NCI-H345 treated with DMSO at 0.1 percent for 48 hours (cell line): Measurements from ENCODE around the gene CCSAP.
"Not testable (repeated sequence)": the region's sequence is repeated elsewhere in the genome, so short reads cannot be mapped to it uniquely, and the experiment has no call there.

Experiments used
- DNase-seq: peaks from one replicate; lab custom pipeline; 2025; ENCODE audit not compliant: unreplicated experiment; lab: John Stamatoyannopoulos, UW

CCSAP gene

DNA sequence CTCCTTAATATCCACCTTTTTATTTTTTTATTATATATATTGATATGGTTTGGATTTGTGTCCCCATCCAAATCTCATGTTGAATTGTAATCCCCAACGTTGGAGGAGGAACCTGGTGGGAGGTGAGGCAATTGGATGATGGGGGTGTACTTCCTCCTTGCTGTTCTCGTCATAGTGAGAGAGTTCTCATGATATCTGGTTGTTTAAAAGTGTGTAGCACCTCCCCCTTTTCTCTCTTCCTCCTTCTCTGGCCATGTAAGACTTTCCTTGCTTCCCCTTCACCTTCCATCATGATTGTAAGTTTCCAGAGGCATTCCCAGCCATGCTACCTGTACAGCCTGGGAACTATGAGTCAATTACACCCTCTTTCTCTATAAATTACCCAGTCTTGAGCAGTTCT is 22.7 kb upstream of the CCSAP start:
- no peak for DNase-seq

DNA sequence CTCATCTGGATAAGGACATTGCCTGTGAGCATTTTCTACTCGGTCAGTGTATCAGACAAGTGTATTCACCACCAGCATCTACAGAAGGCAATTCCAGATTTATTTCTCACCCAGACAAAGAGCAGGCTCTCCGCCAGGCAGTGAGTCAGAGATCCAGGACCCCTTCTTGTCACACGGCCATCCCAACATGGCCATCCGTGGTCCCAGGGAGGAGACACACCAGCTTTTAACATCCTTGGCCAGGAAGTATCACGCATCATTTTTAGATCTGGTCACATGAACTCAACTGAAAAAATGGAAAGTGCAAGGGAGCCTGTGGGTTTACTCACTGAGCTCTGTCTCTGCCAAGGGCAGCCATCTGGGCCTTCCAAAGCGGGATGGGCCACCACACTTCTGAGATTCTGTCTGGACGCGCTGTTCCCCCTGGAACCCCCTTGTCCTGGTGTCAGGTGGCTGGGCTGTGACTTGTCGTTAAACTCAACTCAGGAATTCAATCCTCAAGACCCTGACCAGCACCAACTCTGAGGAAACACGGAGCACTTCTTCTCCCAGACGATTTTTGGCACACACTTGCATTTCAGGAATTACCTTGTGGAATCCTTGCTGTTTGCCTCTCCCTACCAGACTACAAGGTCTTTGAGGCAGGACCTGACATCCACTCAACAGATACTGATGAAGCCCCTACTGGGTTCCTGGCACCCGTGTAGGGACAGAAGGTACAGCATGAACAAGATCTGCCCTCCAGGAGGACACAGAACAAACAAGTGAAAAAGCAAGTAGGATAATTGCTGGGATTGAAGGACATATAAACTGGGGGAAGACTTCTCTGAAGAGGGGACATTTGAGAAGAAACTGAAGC is 21.6 kb upstream of the CCSAP start:
- no peak for DNase-seq

DNA sequence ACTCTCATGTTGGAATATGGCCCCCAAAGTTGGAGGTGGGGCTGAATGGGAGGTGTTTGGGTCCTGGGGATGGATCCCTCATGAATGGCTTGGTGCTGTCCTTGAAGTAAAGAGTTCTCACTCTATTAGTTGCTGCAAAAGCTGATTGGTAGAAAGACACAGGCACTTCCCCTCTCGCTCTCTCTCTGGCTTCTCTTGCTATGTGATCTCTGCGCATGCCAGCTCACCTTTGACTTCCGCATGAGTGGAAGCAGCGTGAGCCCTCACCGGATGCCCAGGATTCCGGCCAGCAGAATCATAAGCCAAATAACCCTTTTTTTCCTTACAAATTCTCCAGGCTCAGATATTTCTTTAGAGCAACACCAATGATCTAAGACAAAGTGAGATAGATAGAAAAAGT is 20.9 kb upstream of the CCSAP start:
- no peak for DNase-seq

DNA sequence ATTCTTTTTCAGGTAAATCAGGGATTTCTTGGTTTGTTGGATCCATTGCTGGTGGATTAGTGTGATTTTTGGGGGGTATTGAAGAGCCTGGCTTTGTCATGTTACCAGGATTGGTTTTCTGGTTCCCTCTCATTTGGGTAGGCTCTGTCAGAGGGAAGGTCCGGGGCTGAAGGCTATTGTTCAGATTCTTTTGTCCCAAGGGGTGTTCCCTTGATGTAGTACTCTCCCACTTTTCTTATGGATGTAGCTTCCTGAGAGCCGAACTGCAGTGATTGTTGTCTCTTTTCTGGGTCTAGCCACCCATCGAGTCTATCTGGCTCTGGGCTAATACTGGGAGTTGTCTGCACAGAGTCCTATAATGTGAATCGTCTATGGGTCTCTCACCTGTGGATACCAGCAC is 17.6 kb upstream of the CCSAP start:
- DNase-seq = no peak

DNA sequence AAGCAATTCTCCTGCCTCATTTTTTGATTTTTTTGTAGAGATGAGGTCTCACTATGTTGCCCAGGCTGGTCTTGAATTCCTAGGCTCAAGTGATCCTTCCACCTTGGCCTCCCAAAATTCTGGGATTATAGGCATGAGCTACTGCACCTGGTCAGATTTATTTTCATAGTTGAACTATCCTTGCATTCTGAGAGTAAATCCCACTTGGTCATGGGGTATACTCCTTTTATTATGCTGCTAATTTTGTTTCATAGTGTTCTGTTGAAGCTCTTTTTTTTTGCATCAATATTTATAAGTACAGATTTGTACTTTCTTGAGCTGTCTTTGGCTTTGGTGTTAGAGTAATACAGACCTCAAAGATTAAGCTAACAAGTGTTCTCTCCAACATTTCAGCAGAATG is 12.8 kb upstream of the CCSAP start:
- DNase-seq = no peak

DNA sequence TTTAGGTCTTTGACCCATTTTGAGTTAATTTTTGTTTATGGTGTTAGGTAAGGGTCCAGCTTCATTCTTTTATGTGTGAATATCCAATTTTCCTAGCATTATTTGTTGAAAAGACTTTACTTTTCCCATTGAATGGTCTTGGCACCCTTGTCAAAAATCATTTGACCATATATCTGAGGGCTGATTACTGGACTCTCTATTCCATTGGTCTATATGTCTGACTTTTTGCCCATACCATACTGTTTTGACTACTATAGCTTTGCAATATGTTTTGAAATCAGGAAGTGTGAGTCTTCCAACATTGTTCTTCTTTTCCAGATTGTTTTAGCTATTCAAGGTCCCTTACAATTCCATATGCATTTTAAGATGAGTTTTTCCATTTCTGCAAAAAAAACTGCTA is 11.4 kb upstream of the CCSAP start:
- DNase-seq = no peak

DNA sequence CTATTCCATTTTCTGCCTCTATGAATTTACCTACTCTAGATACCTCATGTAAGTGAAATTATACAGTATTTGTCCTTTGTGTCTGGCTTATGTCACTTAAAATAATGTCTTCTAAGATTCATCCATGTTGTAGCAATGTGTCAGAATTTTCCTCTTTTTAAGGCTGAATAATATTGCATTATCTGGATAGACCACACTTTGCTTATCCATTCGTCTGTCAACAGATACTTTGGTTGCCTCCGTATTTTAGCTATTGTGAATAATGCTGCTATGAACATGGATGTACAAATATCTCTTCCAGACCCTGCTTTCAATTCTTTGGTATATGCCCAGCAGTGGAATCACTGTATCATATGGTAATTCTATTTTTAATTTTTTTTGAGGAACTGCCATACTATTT is 10.1 kb upstream of the CCSAP start:
- no peak for DNase-seq

DNA sequence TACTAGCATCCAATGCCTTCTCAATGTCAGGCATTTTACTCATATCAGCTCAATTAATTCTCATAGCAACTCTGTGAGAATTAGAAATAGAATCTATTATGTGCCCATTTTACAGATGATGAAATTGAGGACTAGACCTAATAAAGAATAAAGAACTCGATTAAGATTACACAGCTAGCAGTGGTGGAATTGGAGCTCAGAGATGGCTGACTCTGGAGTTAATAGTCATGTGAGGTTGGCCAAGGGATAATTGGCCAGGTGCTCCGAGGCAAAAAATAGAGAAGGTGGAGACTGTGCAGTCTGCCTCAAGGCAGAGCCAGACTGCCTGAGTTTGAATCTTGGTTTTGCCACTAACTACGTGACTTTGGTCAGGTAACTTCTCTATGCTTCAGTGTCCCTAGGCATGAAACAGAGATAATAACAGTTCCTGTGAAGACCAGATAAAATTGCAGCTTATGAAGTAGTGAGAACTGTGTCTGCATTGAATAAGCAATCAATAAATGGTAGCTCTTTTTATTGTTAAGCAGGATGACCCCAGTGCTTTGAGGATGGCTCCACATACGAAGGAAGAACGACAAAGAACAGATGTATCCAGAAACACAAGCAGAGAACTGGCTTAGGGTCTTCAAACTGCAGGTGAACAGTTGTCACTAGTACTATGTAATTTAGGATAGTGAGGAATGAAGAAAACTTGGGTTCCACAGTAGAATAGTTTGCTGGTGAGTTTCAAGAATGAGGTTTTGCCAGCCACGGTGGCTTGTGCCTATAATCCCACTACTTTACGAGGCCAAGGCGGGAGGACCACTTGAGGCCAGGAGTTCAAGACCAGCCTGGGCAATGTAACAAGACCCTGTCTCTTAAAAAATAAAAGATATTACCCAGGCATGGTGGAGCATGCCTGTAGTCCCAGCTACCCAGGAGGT is 6.9 kb upstream of the CCSAP start:
- DNase-seq = no peak

DNA sequence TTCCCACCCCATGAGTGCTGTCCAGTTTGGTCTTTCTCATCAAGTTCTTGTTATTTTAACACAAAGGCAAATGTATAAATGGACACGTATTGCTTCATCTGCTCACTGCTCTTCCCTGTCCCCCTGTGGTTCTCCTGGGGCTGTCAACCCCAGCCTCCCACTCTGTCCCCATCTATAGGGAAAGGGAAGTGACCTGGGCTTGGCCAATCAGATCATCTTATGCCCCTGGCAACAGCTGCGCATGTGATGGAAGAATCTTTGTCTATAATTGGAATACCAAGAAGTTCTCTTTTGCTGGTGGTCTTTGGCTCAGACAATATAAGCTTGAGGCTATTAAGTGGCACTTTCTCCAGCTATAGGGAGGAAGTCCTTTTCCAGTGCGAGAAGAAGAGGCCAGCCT is 4.7 kb upstream of the CCSAP start:
- DNase-seq = no peak

DNA sequence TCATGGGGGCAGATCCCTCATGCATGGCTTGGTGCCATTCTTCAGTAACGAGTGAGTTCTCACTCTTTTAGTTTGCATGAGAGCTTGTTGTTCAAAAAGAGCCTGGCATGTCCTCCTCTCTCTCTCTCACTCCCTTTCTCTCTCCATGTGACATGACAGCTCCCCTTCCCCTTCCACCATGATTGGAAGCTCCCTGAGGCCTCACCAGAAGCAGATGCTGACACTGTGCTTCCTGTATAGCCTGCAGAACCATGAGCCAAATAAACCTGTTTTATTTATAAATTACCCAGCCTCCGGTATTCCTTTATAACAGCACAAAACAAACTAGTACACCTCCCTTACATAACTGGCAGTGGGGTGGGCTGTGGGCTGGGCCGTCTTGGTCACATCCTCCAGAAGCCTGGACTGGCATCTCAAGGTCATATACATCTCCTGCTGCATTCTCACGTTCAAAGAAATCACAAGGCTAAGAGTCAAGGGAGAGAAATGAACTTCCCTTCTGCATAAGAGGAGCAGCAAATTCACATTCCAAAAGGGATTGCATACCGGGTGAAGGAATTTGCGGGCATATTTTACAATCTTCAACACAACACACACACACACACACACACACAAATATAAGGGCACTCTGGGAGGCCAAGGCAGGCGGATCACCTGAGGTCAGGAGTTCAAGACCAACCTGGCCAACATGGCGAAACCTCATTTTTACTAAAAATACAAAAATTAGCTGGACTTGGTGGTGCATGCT is 2.3 kb upstream of the CCSAP start:
- no peak for DNase-seq

DNA sequence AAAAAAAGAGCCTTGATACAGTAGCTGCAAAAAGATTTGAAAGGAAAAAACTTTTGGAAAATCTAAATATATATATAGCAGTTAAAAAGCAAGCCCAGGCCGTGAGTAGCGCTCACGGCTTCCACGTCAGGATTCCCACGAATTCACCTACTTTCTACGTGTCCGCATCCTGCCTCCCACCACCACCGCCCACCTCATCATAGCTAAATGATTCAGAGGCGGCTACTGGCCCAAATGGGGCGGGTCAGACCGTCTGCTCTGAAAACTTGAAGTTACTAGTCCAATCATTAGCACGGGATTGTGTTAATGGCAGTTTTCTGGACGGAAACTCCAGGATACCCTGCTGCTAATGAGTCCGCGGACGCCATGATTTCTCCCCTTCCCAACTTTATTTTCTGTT is 1.3 kb upstream of the CCSAP start:
- no peak for DNase-seq

DNA sequence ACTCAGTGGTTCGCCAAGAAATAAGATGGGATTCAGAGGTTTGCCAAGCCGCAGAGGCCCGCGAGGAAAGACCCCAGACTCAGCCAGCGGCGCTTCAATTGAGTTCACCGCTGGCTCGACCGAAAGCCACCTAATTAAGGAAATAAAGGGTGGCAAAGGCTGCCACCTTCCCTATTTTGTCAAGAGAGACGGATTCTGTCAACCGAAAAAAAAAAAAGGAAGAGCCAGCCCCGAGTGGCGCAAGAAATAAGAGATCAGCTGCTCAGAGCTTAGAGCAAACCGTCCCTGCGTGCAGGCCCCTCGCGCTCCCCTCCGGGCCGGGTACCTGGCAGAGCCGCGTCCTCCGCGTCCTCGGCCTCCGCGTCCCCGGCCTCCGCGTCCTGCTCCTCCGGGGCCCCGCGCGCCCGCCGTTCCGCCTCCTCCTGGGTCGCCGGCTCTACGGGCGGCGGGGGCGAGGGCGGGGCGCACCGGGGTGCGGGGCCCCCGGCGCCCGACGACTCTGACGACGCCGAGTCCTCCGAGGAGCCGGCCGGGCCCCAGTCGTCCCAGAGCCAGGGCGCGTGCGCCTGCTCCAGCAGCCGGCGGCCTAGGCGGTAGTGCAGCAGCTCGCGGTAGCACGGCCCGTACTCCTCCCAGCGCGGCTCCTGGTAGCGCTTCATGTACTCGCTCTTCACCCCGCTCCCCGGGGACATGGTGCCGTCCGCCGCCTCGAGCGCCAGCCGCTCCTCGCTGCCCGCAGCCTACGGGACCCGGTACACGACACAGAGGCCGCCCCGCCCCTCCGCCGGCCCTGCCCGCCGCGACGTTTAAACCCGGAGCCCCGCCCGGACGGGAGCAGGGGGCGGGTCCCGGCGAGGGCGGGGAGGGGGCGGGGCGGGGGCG is 832 bp downstream of the CCSAP start:
- DNase-seq = peak; percentile 38

DNA sequence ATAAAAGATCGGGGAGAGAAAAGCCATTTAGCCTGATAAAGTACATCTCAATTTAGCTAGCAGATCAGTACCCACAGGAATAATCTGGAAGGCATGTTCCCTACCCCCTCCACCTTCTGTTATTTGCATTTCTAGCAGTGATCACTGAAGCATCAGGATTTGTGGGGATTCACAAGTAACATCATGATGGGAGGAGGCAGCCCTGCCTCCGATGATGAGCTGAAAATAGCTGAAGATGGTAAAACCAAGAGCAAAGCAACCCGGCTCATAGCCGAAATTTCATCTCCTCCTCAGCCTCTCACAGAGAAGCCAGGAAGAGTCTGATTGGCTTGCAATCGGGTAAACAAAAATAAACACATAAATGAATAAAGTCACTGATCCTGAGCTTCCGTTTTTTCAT is 2.4 kb downstream of the CCSAP start:
- DNase-seq = no peak

DNA sequence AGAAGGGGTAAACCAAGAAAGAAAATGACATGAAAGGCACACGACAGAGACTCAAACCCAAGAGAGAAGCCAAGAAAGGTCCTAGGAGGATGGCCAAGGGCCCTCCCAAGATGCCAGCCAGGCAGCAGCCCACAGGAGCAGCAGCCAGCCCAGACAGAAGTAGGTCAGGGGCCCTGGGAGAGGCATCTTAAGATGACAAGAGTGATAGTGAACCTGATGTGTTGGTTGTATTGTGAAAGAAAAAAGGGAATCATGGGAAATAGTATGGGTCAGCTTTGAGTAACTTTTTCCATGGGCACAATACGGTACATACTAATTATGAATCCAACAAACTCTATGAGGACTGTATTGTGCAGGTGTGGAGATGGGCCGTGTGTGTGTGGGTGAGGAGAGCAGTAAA is 3.3 kb downstream of the CCSAP start:
- no peak for DNase-seq

DNA sequence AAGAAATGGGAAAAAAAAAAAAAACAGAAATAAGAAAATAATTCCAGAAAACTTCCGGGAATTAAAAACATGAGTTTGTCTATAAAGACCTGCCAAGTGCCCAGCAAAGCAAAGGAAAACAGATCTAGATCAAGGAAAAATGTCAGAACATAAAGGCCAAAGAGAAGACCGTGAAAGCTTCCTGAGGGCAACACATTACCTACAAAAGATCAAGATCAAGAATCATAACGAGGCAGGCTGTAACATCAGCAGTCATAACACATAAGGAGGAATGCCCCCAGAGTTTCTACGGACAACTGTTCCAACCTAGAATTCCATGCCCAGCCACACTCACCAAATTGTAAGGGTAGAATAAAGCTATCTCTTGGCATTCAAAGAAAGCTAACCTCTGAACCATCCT is 3.8 kb downstream of the CCSAP start:
- no peak for DNase-seq

DNA sequence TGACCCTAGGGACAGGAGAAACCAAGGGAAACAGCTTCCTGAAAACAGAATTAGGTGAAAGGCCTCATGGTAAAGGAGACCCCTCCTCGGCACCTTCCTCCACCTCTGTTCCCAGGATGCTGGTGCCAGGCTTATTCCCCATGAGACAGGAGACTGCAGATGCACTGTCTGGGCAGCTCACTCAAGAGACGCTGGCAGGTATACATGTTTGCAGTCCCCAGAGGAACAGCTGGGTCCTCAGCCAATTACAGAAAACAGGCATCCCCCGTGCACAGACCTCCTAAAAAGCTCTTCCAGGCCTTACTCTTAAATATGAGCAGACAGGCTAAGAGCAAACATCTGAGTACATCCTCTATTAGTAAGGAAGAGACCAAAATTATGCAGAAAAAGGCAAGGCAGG is 6.5 kb downstream of the CCSAP start:
- no peak for DNase-seq

DNA sequence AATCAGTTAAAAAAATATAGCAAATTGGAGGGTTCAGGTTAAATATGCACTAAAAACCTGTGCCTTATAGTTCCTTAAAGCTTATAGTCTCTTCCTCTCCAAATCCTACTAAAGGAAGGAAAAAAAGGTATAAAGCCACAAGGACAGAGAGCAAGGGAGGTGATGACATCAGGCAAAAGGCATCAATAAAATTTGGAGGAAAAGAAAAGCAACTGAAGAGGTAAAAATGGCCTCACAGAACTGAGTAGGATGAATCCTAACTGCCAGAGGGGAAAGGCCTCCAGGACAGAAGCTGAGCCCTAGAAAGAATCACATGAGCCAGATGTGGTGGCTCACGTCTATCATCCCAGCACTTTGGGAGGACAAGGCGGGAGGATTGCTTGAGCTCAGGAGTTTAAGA is 8.1 kb downstream of the CCSAP start:
- DNase-seq = no peak

DNA sequence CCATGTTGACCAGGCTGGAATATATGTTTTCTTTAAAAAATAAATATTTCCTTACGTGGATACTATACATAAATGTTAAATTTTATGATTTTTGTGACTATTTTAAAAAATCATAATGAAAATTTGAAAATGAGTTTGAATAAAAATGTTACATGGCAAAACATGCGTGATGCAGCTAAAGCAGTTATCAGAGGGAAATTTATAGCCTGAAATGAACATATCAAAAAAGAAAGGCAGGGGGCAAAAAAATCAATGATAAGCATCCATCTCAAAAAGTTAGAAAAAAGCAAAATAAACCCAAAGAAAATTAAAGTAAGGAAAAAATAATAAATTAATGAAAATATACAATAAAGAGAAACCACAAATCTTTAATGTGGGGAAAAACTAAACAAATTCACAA is 8.6 kb downstream of the CCSAP start:
- no peak for DNase-seq

DNA sequence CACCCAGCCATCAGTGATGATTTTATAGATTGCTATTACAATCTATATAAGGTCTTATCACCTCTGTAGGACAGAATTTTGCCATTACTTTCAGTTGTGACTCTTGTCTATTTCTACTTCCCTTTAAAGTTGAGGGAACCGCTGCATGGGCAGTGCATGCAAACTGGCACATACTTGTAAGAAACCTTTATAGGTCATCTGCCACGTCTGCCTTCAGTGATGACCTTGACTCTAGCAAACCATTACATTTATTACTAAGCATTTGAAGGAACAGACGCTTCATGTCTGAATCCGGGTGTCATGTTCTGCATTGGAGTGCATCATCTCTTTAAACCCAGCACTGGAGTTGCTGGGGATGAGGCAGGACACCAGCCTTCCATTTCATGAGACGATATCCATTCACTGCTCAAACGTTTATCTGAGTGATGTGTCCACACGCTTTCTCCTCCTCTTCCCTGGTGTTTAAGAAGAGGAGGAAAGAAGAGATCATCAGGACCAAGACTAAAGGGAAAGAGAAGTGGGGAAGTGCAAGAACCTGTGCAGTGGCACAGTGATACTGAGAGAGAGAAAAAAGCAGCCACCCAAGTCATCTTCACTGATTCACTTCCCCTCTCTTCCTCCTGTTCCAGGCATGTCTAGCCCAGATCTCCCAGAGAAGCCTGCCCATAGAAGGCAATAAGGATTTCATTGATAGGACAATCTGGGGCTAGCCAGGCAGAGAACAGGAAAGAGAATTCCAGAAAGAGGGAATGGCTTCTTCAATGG is 14.1 kb downstream of the CCSAP start:
- no peak for DNase-seq

DNA sequence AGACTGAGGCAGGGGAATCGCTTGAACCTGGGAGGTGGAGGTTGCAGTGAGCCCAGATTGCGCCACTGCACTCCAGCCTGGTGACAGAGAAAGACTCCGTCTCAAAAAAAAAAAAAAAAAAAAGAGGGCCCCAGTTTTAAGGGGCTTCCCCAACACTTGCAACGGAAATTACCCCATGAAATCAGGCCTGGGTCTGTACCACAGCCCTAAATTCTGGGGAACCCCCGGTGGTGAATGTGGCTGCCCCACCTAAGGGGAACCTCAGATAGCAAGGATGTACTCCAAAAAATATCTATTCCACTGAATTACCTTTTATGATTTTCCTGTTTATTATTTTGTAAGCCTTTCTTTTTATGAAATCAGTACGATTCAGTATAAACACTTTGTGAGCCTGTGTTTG is 15.1 kb downstream of the CCSAP start:
- not testable (repeated sequence) for DNase-seq
